ENCODE data around the gene PAX6.

DNA sequence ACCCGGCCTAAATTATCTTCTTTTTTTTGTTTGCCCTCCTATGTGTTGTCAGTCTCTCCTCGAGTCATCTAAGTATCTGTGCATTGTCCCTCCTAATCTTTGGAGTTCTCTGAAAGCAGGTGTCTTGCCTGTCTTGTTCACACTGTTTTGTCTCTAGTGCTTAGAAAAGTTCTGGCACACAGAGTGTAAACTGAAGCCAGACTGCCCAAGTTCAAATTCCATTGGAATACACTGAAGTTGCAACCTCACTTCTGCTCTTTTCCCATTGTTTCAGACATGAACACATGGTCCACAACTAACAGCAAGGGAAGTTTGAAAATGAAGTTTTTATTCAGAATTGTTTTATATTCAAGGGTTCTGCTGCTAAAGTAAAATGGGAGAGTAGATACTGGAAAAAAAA is 38.7 kb downstream of the PAX6 start:
- TF ChIP-seq, protein P1, sequence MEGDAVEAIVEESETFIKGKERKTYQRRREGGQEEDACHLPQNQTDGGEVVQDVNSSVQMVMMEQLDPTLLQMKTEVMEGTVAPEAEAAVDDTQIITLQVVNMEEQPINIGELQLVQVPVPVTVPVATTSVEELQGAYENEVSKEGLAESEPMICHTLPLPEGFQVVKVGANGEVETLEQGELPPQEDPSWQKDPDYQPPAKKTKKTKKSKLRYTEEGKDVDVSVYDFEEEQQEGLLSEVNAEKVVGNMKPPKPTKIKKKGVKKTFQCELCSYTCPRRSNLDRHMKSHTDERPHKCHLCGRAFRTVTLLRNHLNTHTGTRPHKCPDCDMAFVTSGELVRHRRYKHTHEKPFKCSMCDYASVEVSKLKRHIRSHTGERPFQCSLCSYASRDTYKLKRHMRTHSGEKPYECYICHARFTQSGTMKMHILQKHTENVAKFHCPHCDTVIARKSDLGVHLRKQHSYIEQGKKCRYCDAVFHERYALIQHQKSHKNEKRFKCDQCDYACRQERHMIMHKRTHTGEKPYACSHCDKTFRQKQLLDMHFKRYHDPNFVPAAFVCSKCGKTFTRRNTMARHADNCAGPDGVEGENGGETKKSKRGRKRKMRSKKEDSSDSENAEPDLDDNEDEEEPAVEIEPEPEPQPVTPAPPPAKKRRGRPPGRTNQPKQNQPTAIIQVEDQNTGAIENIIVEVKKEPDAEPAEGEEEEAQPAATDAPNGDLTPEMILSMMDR (conservative IDR thresholded peaks at IDR 0.05), result no peak
- no peak for TF ChIP-seq EZH2 (IDR thresholded peaks at IDR 0.05; ENCODE audit: low read depth)

All from PC-9 (cell line).